ENCODE results near the gene NAT10.
A peak's percentile ranks its signal among the peaks of the same experiment; 100 is the strongest.

The NAT10 gene

GRCh38 chr11:34191578-34191977, 86.1 kb downstream of the NAT10 start:
- DNase-seq = no peak

DNA sequence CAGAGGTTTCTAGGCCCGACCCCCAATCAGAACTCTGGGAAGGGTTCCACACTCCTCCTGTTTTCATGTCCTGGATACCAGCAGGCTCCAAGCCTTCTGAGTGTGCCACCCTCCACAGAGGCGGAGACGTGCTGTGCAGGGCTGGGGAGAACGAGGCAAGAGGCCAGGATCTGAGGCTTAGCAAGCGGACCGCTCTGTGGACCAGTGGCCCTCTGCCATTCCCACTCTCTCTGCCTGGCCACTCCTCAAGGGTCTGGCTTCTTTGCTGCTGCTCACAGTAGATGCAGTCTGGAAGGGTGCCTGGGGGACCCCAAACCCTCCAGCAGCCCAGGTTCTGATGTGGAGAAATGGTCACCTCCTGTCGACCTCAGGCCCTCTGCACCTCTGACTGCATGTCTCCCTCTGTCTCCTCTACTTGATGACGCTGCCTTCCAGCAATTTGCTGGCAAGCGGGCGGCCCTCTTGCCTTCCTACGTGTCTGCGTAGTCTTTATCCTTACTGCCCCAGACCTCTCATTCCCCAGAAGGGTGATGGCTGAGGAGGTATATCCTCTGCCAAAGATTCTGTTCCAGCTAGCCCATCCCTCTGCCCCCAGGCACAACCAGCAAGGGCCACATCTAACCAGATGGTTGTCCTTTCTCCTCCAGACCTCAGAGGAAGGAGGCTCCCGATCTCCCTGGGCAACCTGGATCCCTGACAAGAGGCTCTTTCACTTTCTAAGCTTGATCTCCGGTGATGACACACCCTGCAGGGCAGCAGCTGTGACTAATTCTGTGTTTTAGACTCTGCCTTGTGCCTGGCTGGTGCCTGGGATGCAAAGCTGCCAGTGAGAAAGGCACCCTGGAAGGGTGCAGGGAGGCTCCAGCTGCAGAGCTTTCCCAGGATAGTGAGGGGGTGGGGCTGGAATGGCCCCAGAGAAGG, 87.3 kb downstream of the NAT10 start:
- DNase-seq = peak; percentile 70

GRCh38 chr11:34194576-34195335, 89.3 kb downstream of the NAT10 start:
- no peak for DNase-seq

Data from DMS 273 treated with DMSO at 0.1 percent for 48 hours (cell line).